Measurements from ENCODE around the gene YIF1B. TPM values are rescaled to one million over a fixed set of nuclear protein-coding genes. Genes with fewer than 3 reads are reported as not detected.
A peak's percentile ranks its signal among the peaks of the same experiment; 100 is the strongest.

The YIF1B gene
- total and polyA plus RNA-seq, 8 donors = 6.9 to 32.3 (median 14.3) TPM

DNA sequence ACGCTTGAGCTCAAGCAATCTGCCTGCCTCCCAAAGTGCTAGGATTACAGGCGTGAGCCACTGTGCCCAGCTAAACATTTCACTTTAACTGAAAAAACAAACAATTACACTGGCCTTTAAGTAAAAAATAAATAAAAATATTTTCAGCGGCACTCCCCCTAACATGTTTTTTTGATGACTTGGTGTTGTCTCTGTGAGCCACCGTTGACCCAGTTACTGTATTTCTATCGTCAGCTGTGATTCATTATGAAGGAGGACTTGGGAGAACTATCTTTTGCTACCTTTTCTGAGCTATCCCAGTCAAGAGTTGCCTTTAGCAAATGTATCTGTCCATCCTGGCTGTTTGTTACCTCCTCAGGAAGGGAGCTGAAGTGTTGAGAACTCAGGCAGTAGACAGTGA is 30.2 kb downstream of the YIF1B start:
- DNase-seq = no peak
- 88 to 94% methylated on average over 5 of the region's 5 CpGs for WGBS, 2 donors

GRCh38 chr19:38284422-38284821 is 31.3 kb downstream of the YIF1B start:
- Histone ChIP-seq H3K27ac (no peak overlapping the region), H3K36me3 (peaks cover 0 to 16% (median 0%) of the 10 kb centered on the region in 3 donors), H3K4me1 (peaks cover 6 to 18% (median 13%) of the 10 kb centered on the region in 3 donors), H3K4me3 (no peak overlapping the region), H3K9me3 (no peaks in the 10 kb centered on the region), H3K27me3 (no peaks in the 10 kb centered on the region)
- DNase-seq (no peak), ATAC-seq (peak in 2 of 4 donors; percentile 46 to 53), FAIRE-seq (no peak)
- 83 to 84% methylated on average over 7 of the region's 7 CpGs for WGBS, 2 donors
- intact Hi-C loops (cut with DNase I) = no loop called here
- TF ChIP-seq, protein P1, sequence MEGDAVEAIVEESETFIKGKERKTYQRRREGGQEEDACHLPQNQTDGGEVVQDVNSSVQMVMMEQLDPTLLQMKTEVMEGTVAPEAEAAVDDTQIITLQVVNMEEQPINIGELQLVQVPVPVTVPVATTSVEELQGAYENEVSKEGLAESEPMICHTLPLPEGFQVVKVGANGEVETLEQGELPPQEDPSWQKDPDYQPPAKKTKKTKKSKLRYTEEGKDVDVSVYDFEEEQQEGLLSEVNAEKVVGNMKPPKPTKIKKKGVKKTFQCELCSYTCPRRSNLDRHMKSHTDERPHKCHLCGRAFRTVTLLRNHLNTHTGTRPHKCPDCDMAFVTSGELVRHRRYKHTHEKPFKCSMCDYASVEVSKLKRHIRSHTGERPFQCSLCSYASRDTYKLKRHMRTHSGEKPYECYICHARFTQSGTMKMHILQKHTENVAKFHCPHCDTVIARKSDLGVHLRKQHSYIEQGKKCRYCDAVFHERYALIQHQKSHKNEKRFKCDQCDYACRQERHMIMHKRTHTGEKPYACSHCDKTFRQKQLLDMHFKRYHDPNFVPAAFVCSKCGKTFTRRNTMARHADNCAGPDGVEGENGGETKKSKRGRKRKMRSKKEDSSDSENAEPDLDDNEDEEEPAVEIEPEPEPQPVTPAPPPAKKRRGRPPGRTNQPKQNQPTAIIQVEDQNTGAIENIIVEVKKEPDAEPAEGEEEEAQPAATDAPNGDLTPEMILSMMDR (IDR thresholded peaks at IDR 0.05) = no peak

More for the DNA sequence above, 30.2 kb downstream of the YIF1B start:
- no peak overlapping the region for H3K4me3 ChIP-seq
- no peak for FAIRE-seq
- TF ChIP-seq, protein P1 (IDR thresholded peaks at IDR 0.05) = no peak
- intact Hi-C loops (cut with DNase I) = no loop called here
- H3K27ac ChIP-seq = no peak overlapping the region
- ATAC-seq = no peak
- peaks cover 0 to 20% (median 0%) of the 10 kb centered on the region in 3 donors for H3K36me3 ChIP-seq
- H3K4me1 ChIP-seq = peaks cover 15 to 29% (median 23%) of the 10 kb centered on the region in 3 donors
- H3K27me3 ChIP-seq = no peaks in the 10 kb centered on the region
- no peaks in the 10 kb centered on the region for H3K9me3 ChIP-seq

GRCh38 chr19:38283271-38283670 is 32.5 kb downstream of the YIF1B start:
- H3K36me3 ChIP-seq = peaks cover 0 to 8% (median 0%) of the 10 kb centered on the region in 3 donors
- no peak overlapping the region for H3K27ac ChIP-seq
- no peak for DNase-seq
- TF ChIP-seq, protein P1 (IDR thresholded peaks at IDR 0.05) = no peak
- H3K27me3 ChIP-seq = no peaks in the 10 kb centered on the region
- H3K4me3 ChIP-seq = no peak overlapping the region
- no peak for FAIRE-seq
- no peak for ATAC-seq
- intact Hi-C loops (cut with DNase I) = no loop called here
- H3K9me3 ChIP-seq = no peaks in the 10 kb centered on the region
- peaks cover 13 to 23% (median 14%) of the 10 kb centered on the region in 3 donors for H3K4me1 ChIP-seq
- WGBS, 2 donors = 86 to 87% methylated on average over 8 of the region's 8 CpGs

- peaks cover 23 to 36% (median 26%) of the 10 kb centered on the region in 3 donors for H3K4me1 ChIP-seq
- intact Hi-C loops (cut with DNase I) = no loop called here
- no peaks in the 10 kb centered on the region for H3K27me3 ChIP-seq
- no peak for FAIRE-seq
- 37 to 49% methylated on average over 7 of the region's 7 CpGs for WGBS, 2 donors
- H3K9me3 ChIP-seq = no peaks in the 10 kb centered on the region
- no peak overlapping the region for H3K4me3 ChIP-seq
- ATAC-seq = peak in 2 of 4 donors; percentile 37 to 68
- H3K27ac ChIP-seq = no peak overlapping the region
- TF ChIP-seq, protein P1 (IDR thresholded peaks at IDR 0.05) = no peak
- no peaks in the 10 kb centered on the region for H3K36me3 ChIP-seq
- DNase-seq = no peak
These were observed 33.8 kb downstream of the YIF1B start for GRCh38 chr19:38281811-38282566.

Measured in pancreas (tissue), 10 donors.